Skeletal muscle satellite cell (primary cell): ENCODE measurements around the gene UNC5B.

ENCODE experiments used
- H3K27me3 ChIP-seq: 2 replicates; pipeline ENCODE4 v1.7.0; 2013; ENCODE audit warnings: low read length; ENCODE audit not compliant: control insufficient read depth, insufficient read depth
- H3K36me3 ChIP-seq: 2 replicates; pipeline ENCODE4 v1.7.0; 2013; ENCODE audit warnings: mild to moderate bottlenecking, control low read depth, low read length; ENCODE audit not compliant: insufficient read depth
- H3K4me1 ChIP-seq: 2 replicates; pipeline ENCODE4 v1.7.0; 2013; ENCODE audit warnings: low read length; ENCODE audit not compliant: control insufficient read depth, insufficient read depth
- H3K4me2 ChIP-seq: 2 replicates; pipeline ENCODE4 v1.7.0; 2013; ENCODE audit warnings: mild to moderate bottlenecking, low read length
- H3K4me3 ChIP-seq: 2 replicates; pipeline ENCODE4 v1.7.0; 2013; ENCODE audit warnings: low read length
- H3K9ac ChIP-seq: 2 replicates; pipeline ENCODE4 v1.7.0; 2013; ENCODE audit warnings: mild to moderate bottlenecking, low read depth, low read length, moderate library complexity
- H3K9me3 ChIP-seq: replicated peaks from 2 replicates; pipeline ENCODE4 v1.7.0; 2013; ENCODE audit warnings: mild to moderate bottlenecking, control low read depth, low read length

The UNC5B gene

DNA sequence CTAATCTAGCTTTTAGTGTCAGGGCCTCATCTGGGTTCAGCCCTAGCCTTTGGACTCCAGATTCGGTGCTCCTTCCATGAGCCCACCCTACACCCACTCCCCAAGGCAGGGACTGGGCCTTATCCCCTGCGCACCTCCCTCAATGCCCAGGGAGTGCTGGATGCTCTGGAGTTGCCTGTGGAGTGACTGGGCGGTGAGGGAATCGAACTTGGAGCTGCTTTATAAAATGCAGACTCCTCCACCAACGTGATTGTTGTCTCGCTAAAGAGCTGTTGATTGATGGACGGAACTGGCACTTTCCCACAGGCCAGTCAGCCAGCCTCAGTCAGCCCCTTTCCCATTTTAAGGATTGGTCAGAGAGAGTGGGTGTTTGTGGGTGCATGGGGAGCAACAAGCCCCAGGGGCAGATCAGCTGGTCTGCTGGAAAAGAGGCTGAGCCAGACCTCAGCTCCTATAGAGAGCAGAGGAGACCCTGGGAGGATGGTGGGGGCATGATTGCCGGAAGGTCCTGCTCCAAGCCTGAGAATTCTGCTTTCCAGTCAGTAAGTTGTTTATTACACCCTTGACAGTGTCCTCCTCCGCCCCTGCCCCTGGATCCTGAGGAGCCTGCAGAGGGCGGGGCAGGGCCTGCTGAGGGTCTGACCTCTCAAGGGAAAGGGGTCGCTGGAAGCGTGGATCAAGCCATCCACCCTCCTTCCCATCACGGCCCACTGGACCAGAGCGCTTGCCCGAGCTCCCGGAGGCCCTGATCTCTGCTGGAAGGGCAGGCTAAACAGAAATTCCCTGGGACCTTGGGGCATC lies 16.7 kb downstream of the UNC5B start:
- Histone ChIP-seq H3K4me2 (no peak overlapping the region), H3K27me3 (no peaks in the 10 kb centered on the region), H3K9ac (no peak overlapping the region), H3K9me3 (no peaks in the 10 kb centered on the region), H3K36me3 (no peaks in the 10 kb centered on the region), H3K4me1 (peaks cover 38% of the 10 kb centered on the region), H3K4me3 (no peak overlapping the region)

DNA sequence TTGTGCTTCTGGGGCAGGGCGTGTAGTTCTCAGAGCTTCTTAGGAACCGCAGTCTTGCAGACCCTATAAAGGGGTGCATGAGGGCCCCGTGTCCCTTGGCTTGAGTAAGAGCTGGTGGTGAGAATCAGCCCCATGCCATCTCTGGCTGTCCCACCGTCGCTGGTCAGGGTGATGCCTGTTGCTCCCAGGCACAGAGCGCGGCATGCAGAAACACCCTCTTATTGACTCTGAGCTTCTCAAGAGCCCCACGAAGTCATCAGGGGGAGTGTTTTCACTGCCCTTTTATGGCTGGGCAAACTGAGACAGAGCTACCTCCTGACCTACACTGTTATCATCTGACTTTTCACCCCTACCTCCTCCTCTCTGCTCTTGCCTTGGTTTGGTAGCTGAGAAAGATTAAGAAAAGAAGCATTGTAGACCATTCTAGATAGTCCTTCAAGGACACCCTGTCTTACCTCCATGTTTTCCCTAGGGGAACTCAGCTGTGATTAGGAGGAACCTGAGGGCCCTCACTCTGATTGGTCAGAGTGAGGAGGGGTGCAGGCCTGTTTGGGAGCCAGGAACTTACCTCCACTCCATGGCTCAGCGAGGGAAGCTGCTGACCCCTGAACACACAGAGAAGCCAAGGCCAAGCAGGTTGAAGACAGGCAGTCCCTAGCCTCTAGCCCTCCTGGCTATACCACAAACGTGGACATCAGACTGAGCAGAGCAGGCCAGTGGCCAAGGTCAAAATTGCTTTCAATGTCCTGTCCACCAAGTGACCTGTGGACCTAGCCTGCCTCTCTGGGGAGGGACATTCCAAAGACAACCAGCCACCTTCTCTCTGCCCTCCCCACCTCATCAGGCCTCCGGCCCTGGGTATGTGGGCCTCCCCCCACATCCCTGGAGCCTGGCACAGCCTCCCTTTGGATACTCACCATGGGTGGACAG lies 17.6 kb downstream of the UNC5B start:
- Histone ChIP-seq H3K4me3 (no peak overlapping the region), H3K36me3 (no peaks in the 10 kb centered on the region), H3K4me2 (no peak overlapping the region), H3K9me3 (no peaks in the 10 kb centered on the region), H3K4me1 (peaks cover 44% of the 10 kb centered on the region), H3K27me3 (no peaks in the 10 kb centered on the region), H3K9ac (no peak overlapping the region)

DNA sequence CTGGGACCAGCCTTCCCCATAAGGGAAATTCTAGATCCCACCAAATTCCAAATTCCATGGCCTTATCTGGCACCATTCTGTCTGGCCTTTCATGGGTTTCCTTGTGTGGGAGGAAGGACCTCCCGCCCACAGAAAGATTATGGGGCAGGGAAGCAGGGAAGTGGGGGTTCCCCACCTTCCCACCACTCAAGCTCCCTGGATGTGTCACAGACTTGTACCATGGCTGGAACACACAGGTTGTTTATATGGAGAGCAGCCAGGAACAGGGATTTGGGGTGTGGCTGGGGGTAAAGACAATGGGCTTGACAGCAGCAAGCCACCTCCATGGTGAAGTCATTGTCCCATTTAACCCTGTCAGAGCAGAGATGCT lies 18.3 kb downstream of the UNC5B start:
- Histone ChIP-seq H3K36me3 (no peaks in the 10 kb centered on the region), H3K9ac (no peak overlapping the region), H3K4me1 (peaks cover 45% of the 10 kb centered on the region), H3K27me3 (no peaks in the 10 kb centered on the region), H3K4me3 (no peak overlapping the region), H3K9me3 (no peaks in the 10 kb centered on the region), H3K4me2 (no peak overlapping the region)

DNA sequence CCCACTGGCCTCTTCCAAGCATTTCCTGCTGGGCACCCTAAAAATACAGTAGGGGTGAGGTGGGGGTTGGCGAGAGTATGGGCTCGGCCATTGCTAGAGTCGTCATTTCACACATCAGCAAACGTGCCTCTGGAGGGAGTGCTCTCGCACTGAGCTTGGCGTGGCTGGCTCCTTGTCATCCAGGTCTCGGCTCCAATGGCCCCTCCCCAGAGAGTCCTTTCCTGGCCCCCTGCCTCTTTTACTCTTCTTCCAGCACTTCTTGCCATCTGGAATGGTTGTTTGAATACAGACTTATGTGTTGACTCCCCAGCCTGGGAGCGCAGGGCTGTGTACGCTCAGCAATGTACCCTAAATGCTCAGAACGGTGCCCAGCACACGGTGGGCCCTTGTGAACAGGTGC lies 18.8 kb downstream of the UNC5B start:
- Histone ChIP-seq H3K9ac (no peak overlapping the region), H3K27me3 (no peaks in the 10 kb centered on the region), H3K36me3 (no peaks in the 10 kb centered on the region), H3K4me2 (no peak overlapping the region), H3K9me3 (no peaks in the 10 kb centered on the region), H3K4me1 (peaks cover 50% of the 10 kb centered on the region), H3K4me3 (no peak overlapping the region)

DNA sequence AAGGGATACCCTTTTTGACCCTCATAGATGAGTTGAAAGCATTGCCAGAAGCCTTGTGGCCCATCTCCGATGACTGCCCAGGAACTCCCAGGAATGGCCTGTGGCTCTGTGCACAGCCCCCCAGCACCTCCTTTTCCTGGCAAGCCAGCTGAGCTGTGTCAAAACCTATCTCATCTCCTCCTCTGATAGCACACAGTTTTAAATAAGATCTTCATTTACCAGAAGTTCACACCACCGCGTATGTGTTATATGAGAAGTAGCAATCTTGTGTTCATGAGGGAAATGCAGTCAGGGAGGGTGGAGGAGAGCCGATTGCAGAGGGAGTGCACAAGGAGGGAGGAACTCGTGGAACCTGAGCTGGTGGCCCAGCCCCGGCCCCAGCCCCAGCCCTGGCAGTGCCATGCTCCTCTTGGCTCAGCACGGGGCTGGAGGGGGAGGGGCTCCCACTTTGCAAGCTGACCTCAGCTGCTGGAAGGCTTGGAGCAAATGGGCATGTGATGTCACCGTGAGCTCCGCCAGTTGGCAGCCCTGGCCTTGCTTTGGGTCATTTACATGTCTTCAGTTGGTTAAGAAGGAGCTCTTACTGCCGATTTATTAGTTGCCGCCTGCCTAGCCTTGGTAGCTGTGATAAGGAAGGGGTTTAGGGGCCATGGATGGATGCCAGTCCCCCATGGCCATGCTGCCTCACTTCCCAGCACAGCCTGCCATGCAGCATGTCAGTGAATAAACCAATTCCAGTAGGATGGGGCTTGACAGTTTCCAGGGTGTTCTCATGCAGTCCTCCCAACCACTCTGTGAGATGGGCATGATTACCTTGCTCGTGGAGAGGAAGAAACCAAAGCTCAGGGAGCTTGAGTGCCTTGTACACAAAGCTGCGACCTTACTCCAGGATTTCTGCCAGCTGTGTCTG lies 20.0 kb downstream of the UNC5B start:
- Histone ChIP-seq H3K9me3 (no peaks in the 10 kb centered on the region), H3K9ac (no peak overlapping the region), H3K4me2 (peak overlapping the region; percentile 37), H3K36me3 (no peaks in the 10 kb centered on the region), H3K27me3 (no peaks in the 10 kb centered on the region), H3K4me1 (peaks cover 53% of the 10 kb centered on the region), H3K4me3 (no peak overlapping the region)

DNA sequence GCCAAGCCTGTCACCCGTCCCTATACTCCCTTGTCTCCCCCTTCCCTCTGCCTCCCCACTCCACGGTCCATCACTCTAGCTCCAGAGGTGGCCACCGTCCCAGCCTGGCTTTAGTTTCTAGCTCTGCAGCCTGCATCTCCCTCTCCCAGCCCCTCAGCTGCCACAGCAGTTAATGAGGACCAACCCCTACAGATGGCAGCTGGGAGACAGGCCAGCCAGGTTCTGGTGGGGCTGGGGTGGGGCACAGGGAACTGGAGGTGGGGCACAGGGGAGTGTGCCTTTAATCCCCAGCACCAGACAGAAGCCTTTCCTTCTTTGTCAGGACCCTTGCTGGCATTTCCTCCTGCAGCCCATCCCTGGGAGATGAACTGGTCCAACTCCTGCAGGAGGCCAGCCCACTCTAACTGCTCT lies 21.1 kb downstream of the UNC5B start:
- H3K36me3 ChIP-seq = no peaks in the 10 kb centered on the region
- H3K27me3 ChIP-seq = no peaks in the 10 kb centered on the region
- H3K4me2 ChIP-seq = no peak overlapping the region
- no peak overlapping the region for H3K4me3 ChIP-seq
- H3K9ac ChIP-seq = no peak overlapping the region
- peaks cover 53% of the 10 kb centered on the region for H3K4me1 ChIP-seq
- H3K9me3 ChIP-seq = no peaks in the 10 kb centered on the region

DNA sequence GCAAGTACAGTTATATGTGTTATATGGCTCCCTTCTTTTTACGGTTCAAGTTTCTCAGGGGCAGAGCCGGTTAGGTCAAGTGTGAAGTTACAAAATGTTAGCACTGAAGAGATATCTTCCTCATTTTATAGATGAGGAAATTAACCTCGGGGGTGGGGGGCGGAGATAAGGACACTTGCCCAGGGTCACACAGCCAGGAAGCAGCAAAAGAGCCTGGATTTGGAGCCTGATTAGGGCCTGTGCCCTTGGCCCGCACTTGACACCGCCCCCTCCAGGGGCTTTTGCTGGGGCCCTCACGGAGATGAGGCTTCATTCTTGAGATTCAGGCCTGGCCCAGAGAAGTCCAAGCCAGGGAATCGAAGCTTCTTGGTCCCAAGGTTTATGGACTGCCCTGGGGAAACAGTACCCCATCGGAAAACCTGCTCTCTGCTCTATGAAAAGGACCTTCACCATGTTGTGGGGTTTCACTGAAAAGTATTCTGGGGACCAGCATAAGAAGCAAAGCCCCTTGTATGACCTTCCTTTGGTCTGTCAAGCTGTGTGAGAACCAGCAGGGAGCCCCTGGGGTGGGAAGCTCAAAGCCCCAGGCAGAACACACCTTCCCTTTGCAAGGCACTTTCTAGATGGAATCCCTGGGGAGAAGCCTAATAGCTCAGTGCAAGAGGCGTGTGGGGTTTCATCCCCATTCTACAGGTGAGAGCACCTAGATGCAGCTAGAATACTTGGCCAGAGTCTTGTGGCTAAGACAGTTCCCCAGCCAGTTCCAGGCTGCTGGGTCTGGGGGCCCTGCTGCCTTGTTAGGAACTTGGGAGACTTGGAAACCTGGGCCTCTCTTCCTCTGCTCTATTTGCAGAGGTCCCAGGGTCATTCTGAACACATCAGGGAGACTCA lies 21.9 kb downstream of the UNC5B start:
- Histone ChIP-seq H3K4me2 (no peak overlapping the region), H3K4me1 (peaks cover 53% of the 10 kb centered on the region), H3K9me3 (no peaks in the 10 kb centered on the region), H3K36me3 (no peaks in the 10 kb centered on the region), H3K4me3 (no peak overlapping the region), H3K9ac (no peak overlapping the region), H3K27me3 (no peaks in the 10 kb centered on the region)

DNA sequence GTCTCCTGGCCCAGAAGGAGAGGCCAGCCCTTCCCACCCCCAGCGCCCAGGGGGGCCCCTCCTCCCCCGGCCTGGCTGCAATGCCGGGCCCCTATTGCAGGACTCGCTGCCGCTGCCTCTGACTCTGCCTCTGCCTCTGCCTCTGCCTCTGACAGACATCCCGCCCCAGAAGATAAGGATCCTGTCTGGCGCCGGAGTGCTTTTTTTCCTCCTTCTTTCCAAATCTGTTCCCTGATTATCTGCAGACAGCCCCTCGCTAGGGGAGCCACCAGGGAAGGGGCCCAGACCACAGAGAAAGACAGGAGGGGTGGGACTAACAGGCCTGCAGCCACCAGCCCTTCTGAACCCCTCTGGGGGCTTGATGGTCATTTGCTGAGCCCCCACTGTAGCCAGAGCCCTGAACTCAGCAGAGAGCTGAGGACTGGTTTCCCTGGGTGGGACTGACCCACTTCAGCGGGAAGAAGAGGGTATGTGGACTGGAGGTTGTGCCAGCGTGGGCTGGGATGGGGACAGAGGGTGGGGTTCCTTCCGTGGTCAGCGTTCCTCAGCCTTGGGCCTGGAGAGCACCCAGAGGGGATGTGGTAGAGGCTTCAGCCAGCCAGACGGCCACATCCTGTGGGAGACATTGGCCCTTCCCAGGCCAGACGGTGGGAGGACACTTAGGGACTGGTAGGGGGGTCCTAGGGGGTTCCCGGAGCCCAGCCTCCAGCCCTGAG lies 22.8 kb downstream of the UNC5B start:
- Histone ChIP-seq H3K4me1 (peaks cover 55% of the 10 kb centered on the region), H3K4me3 (no peak overlapping the region), H3K4me2 (peak overlapping the region; percentile 52), H3K9ac (peak overlapping the region; percentile 41), H3K36me3 (no peaks in the 10 kb centered on the region), H3K27me3 (no peaks in the 10 kb centered on the region), H3K9me3 (no peaks in the 10 kb centered on the region)

DNA sequence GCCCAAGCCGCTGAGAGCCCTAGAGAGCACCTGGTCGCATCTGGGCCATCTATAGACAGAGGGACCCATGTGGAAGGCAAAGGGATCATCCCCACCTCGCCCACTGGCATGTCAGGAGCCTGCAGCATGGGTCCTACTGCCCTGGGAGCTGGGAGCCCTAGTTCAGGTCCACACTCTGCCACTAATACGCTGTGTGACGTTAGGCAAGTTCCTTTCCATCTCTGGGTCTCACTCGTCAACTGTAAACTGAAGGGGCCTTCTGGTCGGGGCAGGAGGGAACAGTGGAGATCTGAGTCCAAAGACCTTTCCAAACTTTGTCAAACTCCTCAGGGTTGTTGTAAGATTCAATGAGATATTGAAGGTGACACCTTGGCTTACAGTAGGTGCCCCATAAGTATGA lies 23.4 kb downstream of the UNC5B start:
- Histone ChIP-seq H3K27me3 (no peaks in the 10 kb centered on the region), H3K4me1 (peaks cover 55% of the 10 kb centered on the region), H3K9ac (no peak overlapping the region), H3K4me3 (no peak overlapping the region), H3K36me3 (no peaks in the 10 kb centered on the region), H3K4me2 (no peak overlapping the region), H3K9me3 (no peaks in the 10 kb centered on the region)

DNA sequence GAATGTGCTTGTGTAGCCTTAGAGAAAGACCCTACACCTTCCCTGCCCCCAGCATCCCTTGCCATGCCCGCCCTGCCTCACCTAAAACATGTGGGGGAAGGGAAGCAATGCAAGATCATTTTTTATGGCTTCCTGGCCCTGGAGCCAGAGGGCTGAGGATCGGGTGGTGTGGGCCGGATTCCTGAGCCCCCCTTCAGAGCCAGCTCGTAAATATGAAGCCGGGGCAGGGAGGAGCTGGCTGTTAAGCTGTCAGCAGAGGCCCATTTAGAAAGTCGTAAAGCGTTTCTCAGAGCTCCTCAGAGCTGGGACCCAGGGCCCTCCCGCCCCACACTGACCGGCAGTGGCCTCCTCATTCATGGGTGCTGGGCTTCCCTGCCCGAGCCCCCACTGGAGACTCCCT lies 23.9 kb downstream of the UNC5B start:
- Histone ChIP-seq H3K36me3 (no peaks in the 10 kb centered on the region), H3K4me3 (no peak overlapping the region), H3K9ac (no peak overlapping the region), H3K4me2 (no peak overlapping the region), H3K9me3 (no peaks in the 10 kb centered on the region), H3K27me3 (no peaks in the 10 kb centered on the region), H3K4me1 (peaks cover 55% of the 10 kb centered on the region)
